Hepatocyte (in vitro differentiated cells): Measurements from ENCODE around the gene MAP3K6. TPM values are rescaled to one million over a fixed set of nuclear protein-coding genes. Genes with fewer than 3 reads are reported as not detected.

ENCODE experiments used
- DNase-seq: peaks from one replicate; pipeline ENCODE4 v3.0.0-alpha.2; 2016; ENCODE audit warnings: low spot score
- H2AFZ ChIP-seq: fragments of 200-600 bp; sonication (generic); 2 replicates; pipeline ENCODE4 v1.6.0; 2016; ENCODE audit warnings: antibody characterized with exemption, mild to moderate bottlenecking
- H3K27ac ChIP-seq: fragments of 200-600 bp; sonication (generic); 2 replicates; pipeline ENCODE4 v1.5.1; 2016; ENCODE audit warnings: mild to moderate bottlenecking
- H3K27me3 ChIP-seq: fragments of 200-600 bp; sonication (generic); 2 replicates; pipeline ENCODE4 v1.6.1; 2016
- H3K36me3 ChIP-seq: fragments of 200-600 bp; sonication (generic); replicated peaks from 2 replicates; pipeline ENCODE4 v1.5.1; 2016; ENCODE audit warnings: low read depth; ENCODE audit not compliant: insufficient read depth
- H3K4me1 ChIP-seq: fragments of 200-600 bp; sonication (generic); 2 replicates; pipeline ENCODE4 v1.5.1; 2016; ENCODE audit warnings: mild to moderate bottlenecking, moderate library complexity; ENCODE audit not compliant: insufficient read depth
- H3K4me2 ChIP-seq: fragments of 200-600 bp; sonication (generic); 2 replicates; pipeline ENCODE4 v1.6.0; 2016
- H3K4me3 ChIP-seq: fragments of 200-600 bp; sonication (generic); 2 replicates; pipeline ENCODE4 v1.5.1; 2016; ENCODE audit warnings: mild to moderate bottlenecking
- H3K79me2 ChIP-seq: fragments of 200-600 bp; sonication (generic); 2 replicates; pipeline ENCODE4 v1.6.0; 2017; ENCODE audit warnings: mild to moderate bottlenecking
- H3K9me2 ChIP-seq: fragments of 200-600 bp; sonication (generic); replicated peaks from 2 replicates; pipeline ENCODE4 v1.6.0; 2017; ENCODE audit warnings: mild to moderate bottlenecking; ENCODE audit not compliant: insufficient read depth
- H3K9me3 ChIP-seq: fragments of 200-600 bp; sonication (generic); 2 replicates; pipeline ENCODE4 v1.5.1; 2016; ENCODE audit warnings: low read depth, mild to moderate bottlenecking
- H4K20me1 ChIP-seq: fragments of 200-600 bp; sonication (generic); 2 replicates; pipeline ENCODE4 v1.6.0; 2016; ENCODE audit warnings: mild to moderate bottlenecking; ENCODE audit not compliant: insufficient read depth, poor library complexity, severe bottlenecking
- EZH2 ChIP-seq: fragments of 200-600 bp; sonication (generic); IDR thresholded peaks from 2 replicates; pipeline ENCODE4 v1.6.1; 2016; ENCODE audit warnings: antibody characterized with exemption, mild to moderate bottlenecking, borderline replicate concordance
- EZH2phosphoT487 ChIP-seq: fragments of 200-600 bp; sonication (generic); IDR thresholded peaks from one replicate; pipeline ENCODE4 v1.6.1; 2018; ENCODE audit warnings: antibody characterized with exemption, mild to moderate bottlenecking, low read depth, moderate library complexity; ENCODE audit not compliant: unreplicated experiment, severe bottlenecking
- WGBS: methylation state at CpG from one replicate; pipeline ENCODE4 v1.1.6; 2016; ENCODE audit warnings: low lambda C conversion rate; ENCODE audit errors: missing lambda C conversion rate; 5-methylcytosine and 5-hydroxymethylcytosine counted together
- polyA plus RNA-seq: library from polyadenylated mRNA; unstranded; fragments of >200 nt; fragmentation: Nextera tagmentation; extraction: Ambion mirVana; gene quantifications from 2 replicates; pipeline ENCODE4 v1.2.1, GENCODE V29; 2016
- total RNA-seq: library from RNA; depleted of rRNA; stranded (reverse); fragments of >200 nt; gene quantifications from 2 replicates; pipeline ENCODE4 v1.2.3, GENCODE V29; 2014
- TF ChIP-seq, protein P1 (sequence below): fragments of 200-600 bp; sonication (generic); IDR thresholded peaks from 2 replicates; pipeline ENCODE4 v1.5.1; 2016; ENCODE audit warnings: antibody characterized with exemption, mild to moderate bottlenecking; ENCODE audit not compliant: poor library complexity

Gene MAP3K6
- total and polyA plus RNA-seq, 2 experiments from 2014 or later: 6.3 to 20.4 TPM

DNA sequence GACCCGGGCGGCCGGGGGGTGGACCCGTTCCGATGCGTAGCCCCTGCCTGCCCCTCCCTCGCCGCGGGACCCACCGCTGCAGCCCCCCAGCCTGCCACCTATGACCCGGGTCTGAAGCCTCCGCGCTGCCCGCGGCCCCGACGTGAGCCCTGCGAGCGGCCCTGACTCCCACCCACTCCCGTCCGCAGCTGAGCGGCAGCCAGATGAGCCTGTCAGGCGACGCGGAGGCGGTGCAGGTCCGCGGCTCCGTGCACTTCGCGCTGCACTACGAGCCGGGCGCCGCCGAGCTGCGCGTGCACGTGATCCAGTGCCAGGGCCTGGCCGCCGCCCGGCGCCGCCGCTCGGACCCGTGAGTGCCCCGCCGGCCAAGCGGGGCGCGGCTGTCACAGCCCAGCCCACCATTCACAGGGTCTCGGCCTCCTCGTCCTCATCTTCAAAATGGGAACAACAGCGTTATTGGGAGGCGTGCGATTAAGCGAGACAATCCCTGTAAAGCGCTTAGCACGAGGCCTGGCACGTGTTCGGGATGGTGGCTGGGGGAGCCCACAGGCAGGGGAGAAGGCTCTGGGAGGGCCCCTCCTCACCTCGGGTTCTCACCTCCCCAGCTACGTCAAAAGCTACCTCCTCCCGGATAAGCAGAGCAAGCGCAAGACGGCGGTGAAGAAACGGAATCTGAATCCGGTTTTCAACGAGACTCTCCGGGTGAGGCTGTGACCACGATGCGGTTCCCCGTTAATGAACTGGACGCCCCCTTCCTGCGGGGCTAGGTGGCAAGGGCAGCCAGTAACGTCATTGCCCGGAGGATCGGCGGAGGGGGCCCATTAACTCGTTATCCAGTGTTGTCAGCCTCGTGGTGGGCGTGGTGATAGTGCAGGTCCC lies 16.7 kb downstream of the MAP3K6 start:
- Histone ChIP-seq H3K9me3 (no peaks in the 10 kb centered on the region), H3K4me2 (peak overlapping the region; percentile 97), H4K20me1 (no peaks in the 10 kb centered on the region), H3K27me3 (no peaks in the 10 kb centered on the region), H2AFZ (peak overlapping the region; percentile 81), H3K36me3 (no peaks in the 10 kb centered on the region), H3K4me3 (peak overlapping the region; percentile 67), H3K9me2 (no peaks in the 10 kb centered on the region), H3K79me2 (no peaks in the 10 kb centered on the region), H3K4me1 (peaks cover 29% of the 10 kb centered on the region), H3K27ac (no peak overlapping the region)
- 14% methylated on average over 63 of the region's 84 CpGs for WGBS
- TF ChIP-seq EZH2: no peak
- no peak for TF ChIP-seq EZH2phosphoT487
- TF ChIP-seq, protein P1, sequence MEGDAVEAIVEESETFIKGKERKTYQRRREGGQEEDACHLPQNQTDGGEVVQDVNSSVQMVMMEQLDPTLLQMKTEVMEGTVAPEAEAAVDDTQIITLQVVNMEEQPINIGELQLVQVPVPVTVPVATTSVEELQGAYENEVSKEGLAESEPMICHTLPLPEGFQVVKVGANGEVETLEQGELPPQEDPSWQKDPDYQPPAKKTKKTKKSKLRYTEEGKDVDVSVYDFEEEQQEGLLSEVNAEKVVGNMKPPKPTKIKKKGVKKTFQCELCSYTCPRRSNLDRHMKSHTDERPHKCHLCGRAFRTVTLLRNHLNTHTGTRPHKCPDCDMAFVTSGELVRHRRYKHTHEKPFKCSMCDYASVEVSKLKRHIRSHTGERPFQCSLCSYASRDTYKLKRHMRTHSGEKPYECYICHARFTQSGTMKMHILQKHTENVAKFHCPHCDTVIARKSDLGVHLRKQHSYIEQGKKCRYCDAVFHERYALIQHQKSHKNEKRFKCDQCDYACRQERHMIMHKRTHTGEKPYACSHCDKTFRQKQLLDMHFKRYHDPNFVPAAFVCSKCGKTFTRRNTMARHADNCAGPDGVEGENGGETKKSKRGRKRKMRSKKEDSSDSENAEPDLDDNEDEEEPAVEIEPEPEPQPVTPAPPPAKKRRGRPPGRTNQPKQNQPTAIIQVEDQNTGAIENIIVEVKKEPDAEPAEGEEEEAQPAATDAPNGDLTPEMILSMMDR: peak; percentile 5
- peak; percentile 89 for DNase-seq

DNA sequence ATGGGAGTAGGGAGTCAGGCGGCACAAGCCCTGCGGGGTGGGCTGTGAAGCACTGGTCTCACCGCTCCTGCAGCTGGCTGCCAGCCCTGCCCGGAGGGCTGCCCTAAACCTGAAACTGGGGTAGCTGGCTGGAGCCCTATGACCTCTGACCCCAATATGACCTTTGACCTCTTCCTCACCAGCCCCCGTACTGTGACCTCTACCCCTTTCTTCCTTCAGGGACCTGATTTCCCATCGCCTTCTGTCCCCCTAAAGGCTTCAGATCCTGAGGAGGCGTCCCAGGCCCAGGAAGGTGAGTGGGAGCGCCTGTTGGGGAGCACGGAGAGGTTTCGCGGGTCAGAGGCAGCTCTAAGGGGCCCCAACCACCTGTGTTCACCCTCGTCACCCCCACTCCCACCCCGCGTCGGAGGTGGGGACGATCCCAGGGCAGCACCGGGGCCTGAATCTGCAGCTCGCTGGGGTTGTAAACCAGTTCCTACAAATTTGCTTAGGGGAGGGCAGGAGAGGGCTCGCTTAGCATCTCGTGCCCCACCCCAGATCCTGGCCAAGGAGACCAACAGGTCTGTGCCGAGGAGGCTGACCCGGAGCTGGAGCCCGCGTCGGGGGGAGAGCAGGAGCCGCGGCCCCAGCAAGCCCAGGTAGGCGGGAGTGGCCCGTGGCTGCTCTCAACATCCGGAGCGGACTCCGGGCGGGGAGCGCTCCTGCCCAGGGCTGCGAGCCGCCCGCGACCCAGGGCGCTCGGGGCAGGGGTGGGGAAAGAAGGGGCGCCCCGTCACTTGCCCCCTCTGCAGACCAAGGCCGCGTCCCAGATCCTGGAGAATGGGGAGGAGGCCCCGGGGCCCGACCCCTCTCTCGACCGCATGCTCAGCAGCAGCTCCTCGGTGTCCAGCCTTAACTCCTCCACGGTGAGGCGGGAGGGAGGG lies 17.6 kb downstream of the MAP3K6 start:
- peak overlapping the region; percentile 67 for H3K4me3 ChIP-seq
- DNase-seq: peak; percentile 81

GRCh38 chr1:27346991-27347624 lies 19.7 kb downstream of the MAP3K6 start:
- Histone ChIP-seq H3K4me3 (no peak overlapping the region), H3K27me3 (no peaks in the 10 kb centered on the region), H4K20me1 (no peaks in the 10 kb centered on the region), H3K4me1 (peaks cover 43% of the 10 kb centered on the region), H3K4me2 (no peak overlapping the region), H3K79me2 (no peaks in the 10 kb centered on the region), H3K27ac (no peak overlapping the region), H2AFZ (no peak overlapping the region), H3K9me3 (no peaks in the 10 kb centered on the region), H3K36me3 (no peaks in the 10 kb centered on the region), H3K9me2 (no peaks in the 10 kb centered on the region)
- 84% methylated on average over 13 of the region's 14 CpGs for WGBS
- TF ChIP-seq, protein P1: no peak
- TF ChIP-seq EZH2 (no peak), EZH2phosphoT487 (no peak)
- DNase-seq: peak; percentile 40

More for the DNA sequence above, 17.6 kb downstream of the MAP3K6 start:
- H4K20me1 ChIP-seq: no peaks in the 10 kb centered on the region
- no peaks in the 10 kb centered on the region for H3K9me2 ChIP-seq
- H3K4me2 ChIP-seq: peak overlapping the region; percentile 97
- H3K79me2 ChIP-seq: no peaks in the 10 kb centered on the region
- H3K4me1 ChIP-seq: peaks cover 29% of the 10 kb centered on the region
- H3K9me3 ChIP-seq: no peaks in the 10 kb centered on the region
- no peaks in the 10 kb centered on the region for H3K27me3 ChIP-seq
- no peak for TF ChIP-seq EZH2
- TF ChIP-seq EZH2phosphoT487: no peak
- TF ChIP-seq, protein P1: no peak
- peak overlapping the region; percentile 37 for H3K27ac ChIP-seq
- H2AFZ ChIP-seq: peak overlapping the region; percentile 81
- no peaks in the 10 kb centered on the region for H3K36me3 ChIP-seq
- WGBS: 25% methylated on average over 26 of the region's 51 CpGs
